SK-N-DZ (cell line): ENCODE measurements around the gene OR52K2. TPM values are rescaled to one million over a fixed set of nuclear protein-coding genes. Genes with fewer than 3 reads are reported as not detected.
"Not testable (repeated sequence)": the region's sequence is repeated elsewhere in the genome, so short reads cannot be mapped to it uniquely, and the experiment has no call there.

Experiments used
- DNase-seq: peaks from one replicate; pipeline ENCODE4 v3.0.0-alpha.2; 2015; ENCODE audit warnings: low spot score
- polyA plus RNA-seq, 2 experiments: library from polyadenylated mRNA; depleted of rRNA; stranded (reverse); fragments of >200 nt; gene quantifications; 2 replicates each; pipeline ENCODE4 v1.2.3, GENCODE V29; 2014

Gene OR52K2
- polyA plus RNA-seq (2014; cell fraction: cytosol; rRNA removed): not detected in 2 replicates
- not detected in 2 replicates for polyA plus RNA-seq (2014; cell fraction: nucleus; rRNA removed)

DNA sequence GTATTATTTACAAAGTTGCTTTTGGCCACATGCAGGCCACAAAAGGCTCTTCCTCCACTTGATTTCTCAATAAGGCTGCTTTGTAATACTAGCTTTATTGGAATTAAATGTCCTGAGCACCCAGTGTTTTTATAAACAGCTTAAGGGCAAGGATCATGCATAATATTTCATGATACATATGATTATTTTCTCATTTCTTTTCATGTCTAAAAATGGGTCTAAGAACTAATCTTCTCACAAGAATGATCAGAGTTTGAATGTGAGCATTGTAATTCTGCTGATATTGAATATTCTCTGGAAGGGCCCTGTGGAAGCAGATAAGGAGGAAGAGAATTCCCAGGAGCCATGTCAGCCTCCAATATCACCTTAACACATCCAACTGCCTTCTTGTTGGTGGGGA, at the start of gene OR52K2:
TSS of gene OR52K2 (plus strand) at position 301 of the 400 bp plus-strand sequence. CDS start at position 346, 45 bp downstream.
- DNase-seq: no peak

DNA sequence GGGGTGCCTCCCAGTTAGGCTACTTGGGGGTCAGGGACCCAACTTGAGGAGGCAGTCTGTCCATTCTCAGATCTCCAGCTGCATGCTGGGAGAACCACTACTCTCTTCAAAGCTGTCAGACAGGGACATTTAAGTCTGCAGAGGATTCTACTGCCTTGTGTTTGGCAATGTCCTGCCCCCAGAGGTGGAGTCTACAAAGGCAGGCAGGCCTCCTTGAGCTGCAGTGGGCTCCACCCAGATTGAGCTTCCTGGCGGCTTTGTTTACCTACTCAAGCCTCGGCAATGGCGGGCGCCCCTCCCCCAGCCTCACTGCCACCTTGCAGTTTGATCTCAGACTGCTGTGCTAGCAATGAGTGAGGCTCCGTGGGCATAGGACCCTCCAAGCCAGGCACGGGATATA, 42.9 kb upstream of the OR52K2 start:
- DNase-seq: not testable (repeated sequence)

DNA sequence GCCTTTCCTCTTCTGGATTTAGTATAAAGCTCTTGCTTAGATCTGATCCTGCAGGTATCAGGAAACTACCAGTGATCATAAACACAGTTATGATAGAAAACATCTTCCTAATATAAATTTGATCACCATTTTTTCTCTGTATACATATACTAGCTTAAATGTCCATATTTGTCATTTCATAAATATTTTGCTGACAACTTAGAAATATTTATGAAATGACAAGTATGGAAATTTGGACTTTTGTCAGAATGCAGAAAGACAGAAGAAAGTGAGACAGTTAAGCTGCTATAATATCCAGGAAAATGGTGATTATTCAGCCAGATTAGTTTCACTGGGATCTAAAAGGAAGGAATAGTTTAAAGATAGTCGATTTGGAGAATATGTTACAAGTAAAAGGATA, 32.8 kb upstream of the OR52K2 start:
- no peak for DNase-seq

DNA sequence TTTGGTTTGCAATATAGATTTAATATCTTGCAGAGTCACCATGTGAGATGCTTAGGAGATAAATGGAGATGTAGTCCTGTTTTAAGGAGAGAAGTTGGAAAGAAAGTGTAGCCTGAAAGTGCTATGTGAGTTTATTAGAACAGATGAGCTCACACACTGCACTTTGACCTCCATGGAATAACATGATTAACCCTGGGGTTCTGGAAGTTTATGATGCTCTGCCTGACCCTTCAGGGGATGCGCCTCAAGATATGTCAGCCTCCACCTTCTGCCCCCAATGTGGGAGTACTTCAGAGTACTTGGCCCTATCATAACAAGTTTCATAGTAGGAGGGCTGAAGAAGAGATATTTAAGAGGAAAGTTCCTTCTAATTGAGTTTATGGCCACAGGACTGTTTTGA, 32.3 kb upstream of the OR52K2 start:
- no peak for DNase-seq

DNA sequence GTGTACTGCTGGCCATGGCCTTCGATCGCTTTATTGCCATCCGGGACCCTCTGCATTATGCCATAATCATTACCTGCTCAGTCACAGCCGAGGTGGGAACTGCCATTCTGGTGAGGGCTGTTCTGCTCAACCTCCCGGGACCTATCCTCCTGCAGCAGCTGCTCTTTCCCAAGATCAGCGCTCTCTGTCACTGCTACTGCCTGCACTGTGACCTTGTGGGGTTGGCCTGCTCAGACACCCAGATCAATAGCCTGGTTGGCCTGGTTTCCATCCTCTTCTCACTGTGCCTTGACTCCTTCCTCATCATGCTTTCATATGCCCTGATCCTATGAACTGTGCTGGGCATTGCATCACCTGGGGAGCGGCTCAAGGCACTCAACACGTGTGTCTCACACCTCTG, 30.7 kb upstream of the OR52K2 start:
- DNase-seq: no peak

DNA sequence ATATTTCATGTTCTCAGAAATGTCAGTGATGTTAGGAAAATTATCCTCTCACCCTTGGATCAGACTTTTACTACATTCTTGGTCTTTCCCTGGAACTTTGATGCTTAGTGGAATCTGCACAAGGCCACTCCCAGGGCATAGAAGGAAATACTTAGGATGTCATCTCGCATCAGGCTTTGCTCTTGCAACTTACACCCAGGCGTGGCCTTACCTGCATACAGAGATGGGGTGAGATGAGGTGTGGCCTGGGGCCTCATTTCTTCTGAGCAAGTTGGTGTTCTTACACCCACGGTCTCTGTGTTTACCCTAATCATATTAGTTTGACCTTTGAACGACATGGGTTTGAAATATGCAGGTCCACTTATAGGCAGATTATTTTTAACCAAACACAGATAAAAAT, 19.0 kb upstream of the OR52K2 start:
- DNase-seq: no peak

DNA sequence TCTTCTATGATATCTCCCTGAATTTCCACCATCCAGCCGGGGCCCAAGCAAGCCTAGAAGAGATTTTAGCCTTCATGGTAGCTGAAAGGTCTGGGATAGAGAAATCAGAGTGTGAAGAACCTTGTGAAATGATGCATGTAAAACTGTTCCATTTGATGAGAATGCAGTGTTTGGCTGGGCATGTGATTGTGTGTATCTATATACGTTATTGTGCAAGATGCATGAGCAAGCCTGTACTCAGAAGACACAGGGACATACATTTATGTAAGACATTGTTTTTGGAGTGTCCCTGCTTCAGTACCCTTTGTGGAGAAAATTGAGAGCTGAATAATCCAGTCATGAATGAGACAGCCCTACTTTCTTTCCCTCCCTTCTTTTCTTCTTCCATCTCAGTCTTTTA, 15.2 kb upstream of the OR52K2 start:
- DNase-seq: no peak

DNA sequence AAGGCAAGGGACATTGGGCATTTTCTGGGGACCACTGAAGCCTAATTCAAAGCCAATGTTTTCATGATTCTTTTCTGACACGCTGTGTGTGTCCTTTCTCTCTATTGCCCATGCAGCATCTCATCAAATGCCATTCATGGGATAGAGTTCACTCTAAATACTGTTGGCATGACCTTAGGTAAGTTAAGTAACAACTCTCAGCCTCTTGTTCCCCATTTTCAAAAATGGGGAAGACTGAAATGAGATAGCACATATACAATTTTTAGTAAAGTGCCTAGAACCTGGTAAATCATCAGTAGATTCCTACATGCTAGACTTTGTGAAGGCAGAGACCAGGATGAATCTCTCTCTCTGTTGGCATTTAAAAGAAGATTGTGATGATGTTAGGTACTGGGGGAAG, 12.7 kb upstream of the OR52K2 start:
- no peak for DNase-seq

DNA sequence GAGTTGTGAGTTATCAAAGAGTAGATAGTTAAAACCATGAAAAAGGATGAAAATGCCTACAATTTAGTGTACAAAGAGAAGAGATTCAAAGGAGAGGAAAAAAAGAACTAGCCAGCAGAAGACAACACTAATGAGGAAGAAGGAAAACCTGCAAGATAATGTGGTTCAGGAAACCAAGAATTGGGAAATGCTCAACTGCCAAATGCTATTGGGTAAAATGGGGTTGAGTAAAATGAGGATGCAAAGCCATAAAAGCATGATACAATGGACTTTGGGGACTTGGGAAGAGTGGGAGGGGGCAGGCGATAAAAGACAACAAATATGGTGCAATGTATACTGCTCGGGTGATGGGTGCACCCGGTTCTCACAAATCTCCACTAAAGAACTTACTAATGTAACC, 7.6 kb upstream of the OR52K2 start:
- DNase-seq: no peak

DNA sequence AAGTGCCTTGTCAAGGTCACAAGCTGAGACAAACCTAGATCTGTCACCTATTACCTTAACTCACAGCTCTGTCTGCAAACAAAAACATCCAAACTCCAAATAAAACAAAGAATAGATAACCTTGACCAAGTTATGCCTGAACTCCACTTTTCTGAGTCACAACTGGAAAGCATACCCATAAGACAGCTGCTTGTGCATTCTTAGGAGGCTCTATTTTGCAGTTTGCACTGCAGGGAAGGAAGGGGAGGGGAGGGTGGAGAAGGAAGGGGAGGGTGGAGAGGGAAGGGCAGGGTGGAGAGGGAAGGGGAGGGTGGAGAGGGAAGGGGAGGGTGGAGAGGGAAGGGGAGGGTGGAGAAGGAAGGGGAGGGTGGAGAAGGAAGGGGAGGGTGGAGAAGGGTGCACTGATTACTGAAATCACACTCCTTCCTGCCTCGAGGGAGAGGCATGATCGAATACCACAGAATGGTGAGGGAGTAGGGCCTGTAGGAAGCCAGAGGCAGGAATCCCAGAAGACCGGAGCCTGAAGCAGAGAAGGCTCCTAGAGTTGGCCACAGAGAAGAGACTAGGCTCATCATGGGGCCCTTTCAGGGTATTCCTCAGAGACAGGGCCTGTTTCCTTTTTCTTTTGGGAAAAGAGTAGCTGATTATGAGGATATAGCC, 5.7 kb upstream of the OR52K2 start:
- no peak for DNase-seq

DNA sequence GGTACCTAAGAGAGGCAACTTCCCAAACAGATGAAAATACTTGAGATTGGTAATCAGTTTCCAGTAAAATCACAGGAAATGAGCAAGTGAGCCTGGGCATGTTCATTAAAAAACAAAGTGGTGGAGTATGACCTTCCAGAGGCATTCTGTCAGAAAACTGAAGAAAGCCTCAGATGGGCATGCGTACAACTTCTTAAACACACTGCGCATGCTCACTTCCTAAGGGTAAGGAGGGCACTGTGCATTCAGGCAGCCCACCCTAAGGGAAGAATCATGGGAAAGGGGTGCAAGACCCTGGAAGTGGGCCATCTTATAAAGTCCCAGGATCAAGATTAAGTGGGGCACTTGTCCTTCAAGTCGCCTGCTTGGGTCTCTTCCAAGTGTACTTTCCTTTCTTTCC, 4.0 kb downstream of the OR52K2 start:
- no peak for DNase-seq

DNA sequence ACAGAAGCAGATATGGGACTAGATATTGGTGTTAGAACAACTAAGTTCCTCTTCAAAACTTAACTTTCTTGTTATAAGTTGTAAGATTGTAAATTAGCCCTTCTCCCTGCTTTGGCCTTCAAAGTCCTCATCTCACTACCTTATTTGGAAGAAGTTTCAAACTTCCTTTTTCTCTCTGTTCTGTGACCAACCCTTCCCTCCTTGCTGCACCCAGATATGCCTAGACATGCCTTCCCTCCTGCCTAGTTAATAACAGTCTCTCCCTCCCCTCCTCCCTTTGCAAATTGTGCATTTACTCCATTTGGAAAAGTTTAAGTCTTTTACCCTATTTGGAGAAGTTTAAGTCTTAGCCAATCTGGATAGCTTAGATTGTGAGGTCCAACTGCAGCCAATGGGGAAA, 4.9 kb downstream of the OR52K2 start:
- no peak for DNase-seq

DNA sequence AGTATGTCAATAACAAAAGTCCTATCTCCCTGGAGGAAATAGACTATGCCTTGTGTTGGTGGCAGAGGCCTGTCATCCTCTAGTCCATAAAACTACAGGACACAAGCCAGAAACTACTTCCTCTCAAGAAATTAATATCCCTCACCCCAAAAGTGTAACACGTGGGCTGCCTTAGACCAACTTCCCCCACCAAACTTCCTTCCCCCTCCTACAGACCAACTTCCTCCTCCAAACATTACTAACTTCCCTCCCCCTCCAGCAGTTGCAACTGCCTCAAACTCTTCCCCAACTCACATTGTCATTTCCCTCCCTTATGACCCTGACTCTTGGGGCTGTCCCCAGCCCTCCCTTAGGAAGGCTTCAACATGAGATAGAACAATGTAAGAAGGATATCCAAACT, 6.3 kb downstream of the OR52K2 start:
- DNase-seq: no peak

DNA sequence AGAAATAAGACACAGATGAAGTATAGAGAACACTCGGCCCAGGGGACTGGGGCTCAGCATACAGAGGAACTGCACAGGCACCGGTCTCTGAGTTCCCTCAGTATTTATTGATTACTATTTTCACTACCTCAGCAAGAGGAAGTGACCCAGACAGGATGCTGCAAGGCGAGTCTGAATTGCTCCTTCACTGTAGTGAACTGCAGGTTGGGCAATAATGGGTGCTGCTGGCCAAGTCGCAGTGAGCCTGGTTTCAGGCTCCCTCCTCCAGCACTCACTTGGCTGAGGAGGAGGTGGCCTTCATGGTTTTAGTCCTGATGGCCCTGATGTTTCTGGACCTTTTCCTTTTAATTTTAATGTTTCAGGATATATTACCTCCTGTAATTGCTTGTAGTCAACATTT, 10.4 kb downstream of the OR52K2 start:
- no peak for DNase-seq

DNA sequence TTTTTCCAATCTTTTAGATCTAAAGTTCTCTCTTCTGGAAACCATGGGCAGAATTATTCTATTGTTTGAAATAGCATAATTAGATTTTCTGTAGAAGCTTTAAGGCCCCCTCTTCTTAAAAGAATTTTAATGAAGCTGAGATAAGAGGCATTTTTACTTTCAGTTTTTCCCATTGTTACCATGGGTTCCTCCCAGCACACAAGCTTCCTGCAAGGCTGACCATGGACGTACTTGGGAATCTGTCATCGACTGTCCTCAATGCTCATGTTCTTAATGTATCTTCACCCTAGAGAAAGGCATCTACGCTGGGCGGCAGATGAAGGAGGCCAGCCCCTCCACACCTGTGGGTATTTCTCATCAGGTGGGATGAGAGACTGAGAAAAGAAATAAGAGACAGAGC, 11.1 kb downstream of the OR52K2 start:
- no peak for DNase-seq

DNA sequence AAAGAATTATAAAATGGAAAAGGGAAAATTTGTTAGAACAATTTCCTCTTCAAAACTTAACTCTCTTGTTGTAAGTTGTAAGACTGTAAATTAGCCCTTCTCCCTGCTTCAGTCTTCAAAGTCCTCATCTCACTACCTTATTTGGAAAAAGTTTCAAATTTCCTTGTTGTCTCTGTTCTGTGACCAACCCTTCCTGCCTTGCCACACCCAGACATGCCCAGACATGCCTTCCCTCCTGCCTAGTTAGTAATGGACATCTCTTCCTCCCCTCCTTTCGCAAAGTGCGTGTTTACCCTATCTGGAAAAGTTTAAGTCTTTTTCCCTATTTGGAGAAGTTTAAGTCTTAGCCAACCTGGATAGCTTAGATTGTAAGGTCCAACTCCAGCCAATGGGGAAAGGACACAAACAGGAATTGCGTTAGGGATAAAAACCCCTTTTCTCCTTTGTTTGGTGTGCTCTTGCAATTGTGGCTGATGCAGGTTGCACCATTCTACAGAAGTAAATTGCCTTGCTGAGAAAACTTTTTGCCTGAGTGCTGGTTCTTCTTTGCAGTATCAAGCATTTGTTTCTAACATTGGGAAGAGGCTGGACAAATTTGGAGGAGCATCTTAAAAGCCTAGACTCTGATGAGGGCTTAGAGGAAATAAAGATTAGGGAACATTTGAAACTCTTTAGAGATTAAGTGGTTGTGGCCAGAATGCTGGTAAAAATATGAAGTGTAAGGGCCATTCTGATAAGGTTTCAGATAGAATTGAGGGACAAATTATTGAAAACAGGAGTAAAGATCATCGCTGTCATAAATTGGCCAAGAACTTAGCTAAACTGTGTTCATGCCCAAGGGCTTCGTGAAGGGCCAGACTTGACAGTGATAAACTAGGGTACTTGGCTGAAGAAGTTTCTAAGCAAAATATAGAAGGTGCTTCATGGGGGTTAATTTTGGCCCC, 15.4 kb downstream of the OR52K2 start:
- no peak for DNase-seq

DNA sequence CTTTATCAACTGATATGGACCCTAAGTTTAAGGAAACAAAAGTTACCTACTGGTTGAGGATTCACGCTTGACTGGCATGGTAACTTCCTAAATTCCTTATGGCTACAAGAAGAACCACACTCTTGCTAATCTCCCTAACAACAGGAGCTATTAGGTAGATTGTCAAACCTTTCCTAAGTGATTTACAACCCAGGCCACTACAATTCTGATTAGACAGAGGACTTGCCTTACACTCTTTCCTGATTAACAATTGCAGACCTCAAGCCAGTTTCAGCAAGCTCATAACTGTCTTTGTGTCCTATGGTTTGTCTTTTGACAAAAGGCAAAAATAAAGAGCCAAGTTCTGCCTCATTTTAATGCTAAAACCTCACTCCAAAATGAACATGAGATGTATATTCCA, 16.3 kb downstream of the OR52K2 start:
- no peak for DNase-seq

DNA sequence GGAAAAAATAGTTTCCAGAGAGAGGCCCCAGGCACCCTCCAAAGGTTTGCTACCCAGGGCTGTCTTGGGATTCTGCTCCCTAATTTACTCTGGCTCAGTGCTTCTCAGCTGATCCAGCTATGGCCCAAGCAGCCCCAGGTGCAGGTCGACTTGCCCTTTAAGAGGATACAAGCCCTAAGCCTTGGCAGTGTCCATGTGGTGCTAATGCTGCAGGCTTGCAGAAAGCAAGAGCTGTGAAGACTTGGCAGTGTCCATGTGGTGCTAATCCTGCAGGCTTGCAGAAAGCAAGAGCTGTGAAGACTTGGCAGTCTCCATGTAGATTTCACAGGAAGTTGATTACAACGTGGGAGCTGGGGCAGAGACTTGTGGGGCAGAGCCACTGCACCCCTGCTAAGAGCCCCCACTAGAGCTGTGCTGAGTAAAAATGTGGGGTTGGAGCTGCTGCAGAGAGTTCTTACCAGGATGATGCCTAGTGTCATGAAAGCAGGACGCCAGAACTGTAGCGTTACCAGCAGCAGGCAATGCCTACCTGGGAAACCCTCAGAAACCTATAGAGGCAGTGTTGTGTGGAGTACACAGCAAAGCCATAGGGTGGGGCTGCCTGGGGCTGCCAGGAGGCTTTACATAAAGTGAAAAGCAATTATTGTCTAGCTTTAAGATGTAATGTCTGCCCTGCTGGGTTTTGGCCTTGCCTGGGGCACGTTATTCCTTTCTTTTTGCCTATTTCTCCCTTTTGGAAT, 17.2 kb downstream of the OR52K2 start:
- no peak for DNase-seq

DNA sequence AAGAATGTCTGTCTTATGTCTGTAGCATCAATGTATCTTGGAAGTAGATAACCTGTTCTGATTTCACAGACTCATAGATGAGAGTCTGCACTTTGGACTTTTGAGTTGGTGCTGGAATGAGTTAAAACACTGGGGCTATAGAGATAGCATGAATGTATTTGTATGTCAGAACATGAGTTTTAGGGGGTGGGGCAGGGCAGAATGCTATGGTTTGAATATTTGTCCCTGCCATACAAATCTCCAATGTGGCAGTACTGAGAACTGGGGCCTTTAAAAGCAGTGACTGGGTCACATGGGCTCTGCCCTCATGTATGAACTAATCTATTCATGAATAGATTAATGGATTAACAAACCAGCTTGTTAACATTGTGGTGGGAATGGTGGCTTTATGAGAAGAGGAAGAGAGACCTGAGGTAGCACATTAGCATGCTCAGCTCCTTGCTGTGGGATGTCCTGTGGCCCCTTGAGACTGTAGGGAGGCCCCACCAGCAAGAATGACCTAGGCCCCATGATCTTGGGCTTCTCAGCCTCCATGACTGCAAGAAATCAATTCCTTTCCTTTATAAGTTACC, 17.9 kb downstream of the OR52K2 start:
- no peak for DNase-seq

DNA sequence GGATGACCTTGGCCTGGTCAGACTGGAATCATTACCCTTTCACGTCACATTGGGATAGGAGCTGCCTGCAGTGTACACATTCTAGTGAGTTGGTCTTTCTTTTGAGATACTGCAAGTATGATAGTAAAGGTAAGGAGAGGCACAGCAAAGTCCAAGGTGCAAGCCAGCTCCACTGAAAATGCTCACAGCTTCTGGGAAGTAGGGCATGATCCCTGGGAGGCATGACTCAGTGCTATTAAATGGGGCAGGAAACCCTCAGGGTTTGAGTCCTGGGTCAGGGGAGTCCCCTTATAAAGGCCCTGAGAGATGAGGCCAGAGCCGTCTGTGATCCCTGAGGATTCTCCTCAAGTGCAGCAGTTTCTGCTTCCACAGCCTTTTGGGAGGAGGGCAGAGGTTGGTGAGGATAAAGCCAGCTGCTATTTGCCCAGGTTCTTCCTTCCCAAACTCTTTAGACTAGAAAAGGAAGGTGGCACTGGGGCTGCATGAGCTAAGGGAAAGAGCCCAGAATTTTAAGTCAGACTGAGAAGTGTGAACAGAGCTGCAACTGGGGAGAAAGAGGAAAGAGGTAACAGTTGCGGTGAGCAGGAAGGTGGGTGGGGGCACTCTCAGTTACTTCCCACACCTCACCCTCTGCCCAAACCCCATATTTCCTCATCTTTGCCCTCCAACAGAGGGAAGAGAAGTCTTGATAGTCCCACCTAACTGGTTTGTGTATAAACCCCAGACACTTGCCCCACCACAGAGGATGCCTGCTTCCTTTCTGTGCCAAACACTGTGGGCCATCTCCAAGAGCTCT, 18.9 kb downstream of the OR52K2 start:
- DNase-seq: no peak

DNA sequence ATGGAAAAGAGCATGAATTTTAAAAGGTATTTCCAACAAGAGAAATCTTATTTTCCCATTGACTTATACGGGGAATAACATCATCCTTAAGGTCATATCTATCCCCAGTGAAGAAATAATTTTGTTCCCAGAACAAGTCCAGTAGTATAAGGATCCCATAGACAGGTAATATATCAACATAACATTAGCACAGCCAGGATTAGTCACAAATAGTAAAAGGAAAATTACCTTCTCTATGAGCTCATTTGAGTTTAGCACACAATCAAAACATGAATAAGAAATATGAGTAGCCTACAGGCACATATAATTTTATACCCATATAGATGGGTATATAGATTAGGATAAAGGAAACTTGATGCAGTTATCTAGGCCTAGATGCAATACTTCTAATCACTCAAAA, 30.5 kb downstream of the OR52K2 start:
- DNase-seq: no peak
